ENCODE measurements around the gene BCS1L. TPM values are rescaled to one million over a fixed set of nuclear protein-coding genes. Genes with fewer than 3 reads are reported as not detected.
"Not testable (repeated sequence)": the region's sequence is repeated elsewhere in the genome, so short reads cannot be mapped to it uniquely, and the experiment has no call there.

The BCS1L gene
- total and polyA plus RNA-seq, 11 donors: 27.3 to 54.7 (median 43.7) TPM

- Histone ChIP-seq H3K4me3 (no peak overlapping the region), H3K27me3 (no peaks in the 10 kb centered on the region), H3K27ac (no peak overlapping the region), H3K4me1 (no peaks in the 10 kb centered on the region), H3K36me3 (peaks cover 0 to 82% (median 37%) of the 10 kb centered on the region in 9 donors), H3K9me3 (no peaks in the 10 kb centered on the region)
- 66 to 73% (median 71%) methylated on average over 4 of the region's 4 CpGs for WGBS, 4 donors
- no peak for TF ChIP-seq POLR2A (IDR thresholded peaks at IDR 0.05)
- TF ChIP-seq CTCF (IDR thresholded peaks at IDR 0.05): no peak
- intact Hi-C loops (cut with DNase I): no loop called here
- no peak for DNase-seq
- peak in 1 of 4 donors; percentile 58 for ATAC-seq
Measured at GRCh38 chr2:218679119-218679518, 19.6 kb downstream of the BCS1L start.

- intact Hi-C loops (cut with DNase I): no loop called here
- Histone ChIP-seq H3K27ac (no peak overlapping the region), H3K9me3 (no peaks in the 10 kb centered on the region), H3K4me3 (no peak overlapping the region), H3K4me1 (no peaks in the 10 kb centered on the region), H3K27me3 (no peaks in the 10 kb centered on the region), H3K36me3 (peaks cover 0 to 83% (median 36%) of the 10 kb centered on the region in 9 donors)
- no peak for DNase-seq
- WGBS, 4 donors: 79 to 85% (median 80%) methylated on average over 3 of the region's 3 CpGs
- no peak for ATAC-seq
- TF ChIP-seq POLR2A (IDR thresholded peaks at IDR 0.05) (no peak), CTCF (IDR thresholded peaks at IDR 0.05) (no peak)
Measured at GRCh38 chr2:218680061-218680460, 20.6 kb downstream of the BCS1L start.

- H3K27ac ChIP-seq; H3K27me3 ChIP-seq; H3K4me3 ChIP-seq; intact Hi-C loops (cut with DNase I); H3K9me3 ChIP-seq: not testable (repeated sequence)
- Histone ChIP-seq H3K4me1 (peaks cover 0 to 13% (median 0%) of the 10 kb centered on the region in 12 donors), H3K36me3 (peaks cover 0 to 67% (median 41%) of the 10 kb centered on the region in 9 donors)
- WGBS, 4 donors: 20 to 25% (median 21%) methylated on average over 5 of the region's 5 CpGs
- DNase-seq: peak in 4 of 5 donors; percentile 47 to 53 (median 48)
- peak; percentile 62 to 89 (median 75) for TF ChIP-seq CTCF (IDR thresholded peaks at IDR 0.05)
- ATAC-seq: peak; percentile 69 to 89 (median 86)
Measured at GRCh38 chr2:218687400-218688060, 28.0 kb downstream of the BCS1L start.

GRCh38 chr2:218691234-218691633, 31.8 kb downstream of the BCS1L start:
- Histone ChIP-seq H3K27ac (peak overlapping the region in 1 of 12 donors; percentile 20), H3K4me1 (peaks cover 0 to 13% (median 0%) of the 10 kb centered on the region in 12 donors), H3K9me3 (no peaks in the 10 kb centered on the region), H3K36me3 (peaks cover 0 to 69% (median 55%) of the 10 kb centered on the region in 9 donors), H3K27me3 (no peaks in the 10 kb centered on the region), H3K4me3 (no peak overlapping the region)
- intact Hi-C loops (cut with DNase I): no loop called here
- DNase-seq: no peak
- peak in 3 of 4 donors; percentile 31 to 52 (median 39) for ATAC-seq
- TF ChIP-seq CTCF (IDR thresholded peaks at IDR 0.05): no peak
- no peak for TF ChIP-seq POLR2A (IDR thresholded peaks at IDR 0.05)

All from heart left ventricle (tissue), 16 donors.